ENCODE data around the gene MTA1. TPM values are rescaled to one million over a fixed set of nuclear protein-coding genes. Genes with fewer than 3 reads are reported as not detected.

The MTA1 gene
- total RNA-seq, 2 experiments from 2014 or later, result 119 to 131 TPM

GRCh38 chr14:105498430-105499255, 79.0 kb downstream of the MTA1 start:
- Mint-ChIP-seq H3K9me3 (no peaks in the 10 kb centered on the region), H3K4me3 (no peak overlapping the region), H3K36me3 (ENCODE audit: low read depth) (peaks cover under 1% of the 10 kb centered on the region), H3K4me1 (no peaks in the 10 kb centered on the region), H3K27ac (no peak overlapping the region), H3K27me3 (no peaks in the 10 kb centered on the region)
- DNase-seq, result no peak
- ChIA-PET CTCF (interaction anchor here (1.2 kb wide), 1 partner anchor 18 kb away, joined by 3 read pairs; no protein-coding TSS in a partner anchor), POLR2A (no interaction called here)

- Mint-ChIP-seq H3K27me3 (no peaks in the 10 kb centered on the region), H3K27ac (no peak overlapping the region), H3K4me3 (no peak overlapping the region), H3K9me3 (no peaks in the 10 kb centered on the region), H3K4me1 (no peaks in the 10 kb centered on the region), H3K36me3 (ENCODE audit: low read depth) (no peaks in the 10 kb centered on the region)
- CTCF ChIA-PET, result interaction anchor here (0.6 kb wide), 1 partner anchor 140 kb away, joined by 3 read pairs; no protein-coding TSS in a partner anchor
- POLR2A ChIA-PET, result no interaction called here
- DNase-seq, result no peak
Measured at GRCh38 chr14:105499256-105500035, 79.8 kb downstream of the MTA1 start.

- ChIA-PET CTCF (interaction anchor here (0.6 to 2.1 kb wide), 3 partner anchors 11 to 141 kb away, joined by 3 to 8 read pairs (median 3); no protein-coding TSS in a partner anchor), POLR2A (no interaction called here)
- H3K4me3 Mint-ChIP-seq, result no peak overlapping the region
- no peaks in the 10 kb centered on the region for H3K9me3 Mint-ChIP-seq
- H3K36me3 Mint-ChIP-seq (ENCODE audit: low read depth), result no peaks in the 10 kb centered on the region
- H3K27ac Mint-ChIP-seq, result no peak overlapping the region
- no peaks in the 10 kb centered on the region for H3K27me3 Mint-ChIP-seq
- no peak for DNase-seq
- no peaks in the 10 kb centered on the region for H3K4me1 Mint-ChIP-seq
Measured at GRCh38 chr14:105500036-105500725, 80.6 kb downstream of the MTA1 start.

GRCh38 chr14:105500726-105501101, 81.1 kb downstream of the MTA1 start:
- ChIA-PET POLR2A (no interaction called here), CTCF (interaction anchor here (1.1 to 2.1 kb wide), 2 partner anchors 11 to 20 kb away, joined by 3 to 8 read pairs; no protein-coding TSS in a partner anchor)
- no peaks in the 10 kb centered on the region for H3K4me1 Mint-ChIP-seq
- H3K4me3 Mint-ChIP-seq, result no peak overlapping the region
- no peaks in the 10 kb centered on the region for H3K27me3 Mint-ChIP-seq
- no peaks in the 10 kb centered on the region for H3K9me3 Mint-ChIP-seq
- no peaks in the 10 kb centered on the region for H3K36me3 Mint-ChIP-seq (ENCODE audit: low read depth)
- no peak for DNase-seq
- no peak overlapping the region for H3K27ac Mint-ChIP-seq

GRCh38 chr14:105501504-105502291, 82.1 kb downstream of the MTA1 start:
- H3K36me3 Mint-ChIP-seq (ENCODE audit: low read depth), result no peaks in the 10 kb centered on the region
- H3K4me1 Mint-ChIP-seq, result no peaks in the 10 kb centered on the region
- DNase-seq, result no peak
- POLR2A ChIA-PET, result interaction anchor here (0.7 kb wide), 1 partner anchor 10 kb away, joined by 3 read pairs; no protein-coding TSS in a partner anchor
- H3K9me3 Mint-ChIP-seq, result no peaks in the 10 kb centered on the region
- H3K27me3 Mint-ChIP-seq, result no peaks in the 10 kb centered on the region
- no peak overlapping the region for H3K4me3 Mint-ChIP-seq
- CTCF ChIA-PET, result interaction anchor here (0.7 to 2.1 kb wide), 3 partner anchors 10 to 96 kb away, joined by 3 to 8 read pairs (median 5); no protein-coding TSS in a partner anchor
- no peak overlapping the region for H3K27ac Mint-ChIP-seq

- CTCF ChIA-PET, result interaction anchor here (0.7 to 0.8 kb wide), 2 partner anchors 11 to 97 kb away, joined by 3 to 5 read pairs; no protein-coding TSS in a partner anchor
- no peaks in the 10 kb centered on the region for H3K9me3 Mint-ChIP-seq
Measured at GRCh38 chr14:105502446-105503295, 83.0 kb downstream of the MTA1 start.

GRCh38 chr14:105503296-105503640, 83.6 kb downstream of the MTA1 start:
- POLR2A ChIA-PET, result no interaction called here

More at GRCh38 chr14:105502446-105503295, 83.0 kb downstream of the MTA1 start:
- peaks cover 3% of the 10 kb centered on the region for H3K27me3 Mint-ChIP-seq
- no peak for DNase-seq
- H3K4me3 Mint-ChIP-seq, result no peak overlapping the region
- H3K36me3 Mint-ChIP-seq (ENCODE audit: low read depth), result no peaks in the 10 kb centered on the region
- H3K4me1 Mint-ChIP-seq, result peaks cover 2% of the 10 kb centered on the region
- POLR2A ChIA-PET, result no interaction called here
- no peak overlapping the region for H3K27ac Mint-ChIP-seq

GRCh38 chr14:105503935-105504692, 84.5 kb downstream of the MTA1 start:
- DNase-seq, result no peak
- ChIA-PET POLR2A (no interaction called here), CTCF (interaction anchor here (0.7 kb wide), 1 partner anchor 15 kb away, joined by 3 read pairs; no protein-coding TSS in a partner anchor)
- Mint-ChIP-seq H3K4me1 (peaks cover 8% of the 10 kb centered on the region), H3K9me3 (no peaks in the 10 kb centered on the region), H3K36me3 (ENCODE audit: low read depth) (no peaks in the 10 kb centered on the region), H3K4me3 (no peak overlapping the region), H3K27ac (no peak overlapping the region), H3K27me3 (peaks cover 10% of the 10 kb centered on the region)

More at GRCh38 chr14:105503296-105503640, 83.6 kb downstream of the MTA1 start:
- H3K27me3 Mint-ChIP-seq, result peaks cover 7% of the 10 kb centered on the region
- no peak overlapping the region for H3K4me3 Mint-ChIP-seq
- H3K9me3 Mint-ChIP-seq, result no peaks in the 10 kb centered on the region
- H3K36me3 Mint-ChIP-seq (ENCODE audit: low read depth), result no peaks in the 10 kb centered on the region
- CTCF ChIA-PET, result no interaction called here
- DNase-seq, result no peak
- H3K27ac Mint-ChIP-seq, result no peak overlapping the region
- H3K4me1 Mint-ChIP-seq, result peaks cover 6% of the 10 kb centered on the region

GRCh38 chr14:105505101-105505500, 85.5 kb downstream of the MTA1 start:
- Mint-ChIP-seq H3K36me3 (ENCODE audit: low read depth) (no peaks in the 10 kb centered on the region), H3K9me3 (no peaks in the 10 kb centered on the region), H3K27ac (no peak overlapping the region), H3K27me3 (peaks cover 10% of the 10 kb centered on the region), H3K4me3 (no peak overlapping the region), H3K4me1 (peaks cover 8% of the 10 kb centered on the region)
- ChIA-PET CTCF (interaction anchor here (0.7 kb wide), 1 partner anchor 14 kb away, joined by 3 read pairs; no protein-coding TSS in a partner anchor), POLR2A (no interaction called here)
- no peak for DNase-seq

GRCh38 chr14:105507247-105507646, 87.6 kb downstream of the MTA1 start:
- H3K4me3 Mint-ChIP-seq, result no peak overlapping the region
- CTCF ChIA-PET, result interaction anchor here (0.6 to 1.8 kb wide), 4 partner anchors 18 to 141 kb away, joined by 3 to 4 read pairs (median 3); no protein-coding TSS in a partner anchor
- no peak for DNase-seq
- H3K27me3 Mint-ChIP-seq, result peaks cover 18% of the 10 kb centered on the region
- no peaks in the 10 kb centered on the region for H3K36me3 Mint-ChIP-seq (ENCODE audit: low read depth)
- POLR2A ChIA-PET, result interaction anchor here (0.6 kb wide), 1 partner anchor 237 kb away, joined by 3 read pairs; no protein-coding TSS in a partner anchor
- H3K4me1 Mint-ChIP-seq, result peaks cover 8% of the 10 kb centered on the region
- no peaks in the 10 kb centered on the region for H3K9me3 Mint-ChIP-seq
- no peak overlapping the region for H3K27ac Mint-ChIP-seq

- ChIA-PET POLR2A (no interaction called here), CTCF (interaction anchor here (1.8 kb wide), 1 partner anchor 18 kb away, joined by 4 read pairs; no protein-coding TSS in a partner anchor)
- Mint-ChIP-seq H3K4me3 (no peak overlapping the region), H3K27me3 (peaks cover 20% of the 10 kb centered on the region), H3K27ac (no peak overlapping the region), H3K4me1 (peaks cover 8% of the 10 kb centered on the region), H3K36me3 (ENCODE audit: low read depth) (no peaks in the 10 kb centered on the region), H3K9me3 (no peaks in the 10 kb centered on the region)
- DNase-seq, result no peak
Measured at GRCh38 chr14:105508069-105508468, 88.4 kb downstream of the MTA1 start.
